Type B pancreatic cell (in vitro differentiated cells): ENCODE data around the gene IDH3A. TPM values are rescaled to one million over a fixed set of nuclear protein-coding genes. Genes with fewer than 3 reads are reported as not detected.

Experiments used
- DNase-seq: peaks from one replicate; pipeline ENCODE4 v3.0.0; 2021; ENCODE audit warnings: mixed read lengths; ENCODE audit not compliant: unreplicated experiment; ENCODE audit errors: extremely low spot score
- H3K27ac Mint-ChIP-seq: 2 replicates; pipeline ENCODE4 v1.8.0; 2021; ENCODE audit warnings: mild to moderate bottlenecking, mixed read lengths
- H3K27me3 Mint-ChIP-seq: 2 replicates; pipeline ENCODE4 v1.8.0; 2021; ENCODE audit warnings: mixed read lengths
- H3K36me3 Mint-ChIP-seq: 2 replicates; pipeline ENCODE4 v1.8.0; 2021; ENCODE audit warnings: mixed read lengths
- H3K4me1 Mint-ChIP-seq: one replicate; pipeline ENCODE4 v1.8.0; 2021; ENCODE audit warnings: mixed read lengths; ENCODE audit not compliant: unreplicated experiment
- H3K4me3 Mint-ChIP-seq: 2 replicates; pipeline ENCODE4 v1.8.0; 2021; ENCODE audit warnings: mild to moderate bottlenecking, mixed read lengths
- H3K9me3 Mint-ChIP-seq: 2 replicates; pipeline ENCODE4 v1.8.0; 2021; ENCODE audit warnings: mixed read lengths
- total RNA-seq: library from RNA; stranded (reverse); gene quantifications from 2 replicates; pipeline ENCODE4 v1.2.1, GENCODE V29; 2021; ENCODE audit warnings: low replicate concordance
- TF ChIP-seq, protein P1 (sequence below): fragments of 200-600 bp; sonication (generic); conservative IDR thresholded peaks from 2 replicates; pipeline ENCODE4 v1.5.0; 2021; ENCODE audit warnings: antibody characterized with exemption, mild to moderate bottlenecking

The IDH3A gene
- total RNA-seq, 1 donor from 2014 or later: 66.5 TPM

- no peaks in the 10 kb centered on the region for H3K9me3 Mint-ChIP-seq
Measured at GRCh38 chr15:78157203-78157602, 8.0 kb downstream of the IDH3A start.

DNA sequence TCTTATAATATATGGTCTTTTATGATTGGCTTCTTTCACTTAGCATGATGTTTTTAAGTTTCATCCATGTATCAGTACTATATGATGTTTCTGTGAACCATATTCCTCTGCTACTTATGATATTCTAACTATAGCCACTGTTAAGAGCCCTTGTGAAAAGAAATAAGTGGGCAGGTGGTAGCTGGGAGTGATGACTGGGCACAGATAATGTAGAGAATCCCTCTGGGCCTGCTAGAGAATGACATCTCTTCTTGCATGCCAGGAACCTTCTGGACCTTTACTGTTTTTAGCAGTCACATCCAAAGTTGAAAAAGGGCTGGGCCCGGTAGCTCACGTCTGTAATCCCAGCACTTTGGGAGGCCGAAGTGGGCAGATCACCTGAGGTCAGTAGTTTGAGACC lies 10.2 kb downstream of the IDH3A start:
- DNase-seq: no peak
- Mint-ChIP-seq H3K9me3 (no peaks in the 10 kb centered on the region), H3K4me1 (no peaks in the 10 kb centered on the region), H3K27me3 (no peaks in the 10 kb centered on the region), H3K4me3 (no peak overlapping the region), H3K27ac (no peak overlapping the region), H3K36me3 (peaks cover 3% of the 10 kb centered on the region)
- TF ChIP-seq, protein P1, sequence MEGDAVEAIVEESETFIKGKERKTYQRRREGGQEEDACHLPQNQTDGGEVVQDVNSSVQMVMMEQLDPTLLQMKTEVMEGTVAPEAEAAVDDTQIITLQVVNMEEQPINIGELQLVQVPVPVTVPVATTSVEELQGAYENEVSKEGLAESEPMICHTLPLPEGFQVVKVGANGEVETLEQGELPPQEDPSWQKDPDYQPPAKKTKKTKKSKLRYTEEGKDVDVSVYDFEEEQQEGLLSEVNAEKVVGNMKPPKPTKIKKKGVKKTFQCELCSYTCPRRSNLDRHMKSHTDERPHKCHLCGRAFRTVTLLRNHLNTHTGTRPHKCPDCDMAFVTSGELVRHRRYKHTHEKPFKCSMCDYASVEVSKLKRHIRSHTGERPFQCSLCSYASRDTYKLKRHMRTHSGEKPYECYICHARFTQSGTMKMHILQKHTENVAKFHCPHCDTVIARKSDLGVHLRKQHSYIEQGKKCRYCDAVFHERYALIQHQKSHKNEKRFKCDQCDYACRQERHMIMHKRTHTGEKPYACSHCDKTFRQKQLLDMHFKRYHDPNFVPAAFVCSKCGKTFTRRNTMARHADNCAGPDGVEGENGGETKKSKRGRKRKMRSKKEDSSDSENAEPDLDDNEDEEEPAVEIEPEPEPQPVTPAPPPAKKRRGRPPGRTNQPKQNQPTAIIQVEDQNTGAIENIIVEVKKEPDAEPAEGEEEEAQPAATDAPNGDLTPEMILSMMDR: no peak

More at GRCh38 chr15:78157203-78157602, 8.0 kb downstream of the IDH3A start:
- H3K4me1 Mint-ChIP-seq: no peaks in the 10 kb centered on the region
- H3K4me3 Mint-ChIP-seq: no peak overlapping the region
- H3K27ac Mint-ChIP-seq: no peak overlapping the region
- H3K27me3 Mint-ChIP-seq: no peaks in the 10 kb centered on the region
- H3K36me3 Mint-ChIP-seq: peaks cover 3% of the 10 kb centered on the region
- DNase-seq: no peak
- TF ChIP-seq, protein P1: no peak

- no peaks in the 10 kb centered on the region for H3K9me3 Mint-ChIP-seq
- H3K4me1 Mint-ChIP-seq: no peaks in the 10 kb centered on the region
- no peak for DNase-seq
- no peaks in the 10 kb centered on the region for H3K27me3 Mint-ChIP-seq
- no peak overlapping the region for H3K27ac Mint-ChIP-seq
- TF ChIP-seq, protein P1: no peak
- peaks cover 8% of the 10 kb centered on the region for H3K36me3 Mint-ChIP-seq
- H3K4me3 Mint-ChIP-seq: no peak overlapping the region
Measured at GRCh38 chr15:78162038-78162437, 12.9 kb downstream of the IDH3A start.

- DNase-seq: no peak
- Mint-ChIP-seq H3K4me1 (no peaks in the 10 kb centered on the region), H3K27me3 (no peaks in the 10 kb centered on the region), H3K36me3 (peaks cover 9% of the 10 kb centered on the region), H3K27ac (no peak overlapping the region), H3K4me3 (no peak overlapping the region), H3K9me3 (no peaks in the 10 kb centered on the region)
- TF ChIP-seq, protein P1: no peak
Measured at GRCh38 chr15:78164010-78164409, 14.8 kb downstream of the IDH3A start.

- no peak overlapping the region for H3K4me3 Mint-ChIP-seq
- H3K36me3 Mint-ChIP-seq: peaks cover 18% of the 10 kb centered on the region
- no peak overlapping the region for H3K27ac Mint-ChIP-seq
- TF ChIP-seq, protein P1: no peak
- DNase-seq: no peak
- H3K27me3 Mint-ChIP-seq: no peaks in the 10 kb centered on the region
- H3K4me1 Mint-ChIP-seq: no peaks in the 10 kb centered on the region
- no peaks in the 10 kb centered on the region for H3K9me3 Mint-ChIP-seq
Measured at GRCh38 chr15:78167227-78167888, 18.2 kb downstream of the IDH3A start.
